HEK293 (cell line): ENCODE measurements around the gene MSI2.

ENCODE experiments used
- CTCF ChIA-PET: fragments of 350-600 bp; formaldehyde crosslinking; extraction: SDS; loops from one replicate; lab custom pipeline; 2021; ENCODE audit warnings: antibody characterized with exemption; lab: Yijun Ruan, JAX
- POLR2A ChIA-PET: fragments of 300-600 bp; formaldehyde crosslinking; extraction: SDS; loops from one replicate; lab custom pipeline; 2020; ENCODE audit warnings: antibody characterized with exemption, inconsistent platforms; lab: Yijun Ruan, JAX
- H3K27ac ChIP-seq: fragments of 200-500 bp; sonication (Bioruptor generic); 2 replicates; pipeline ENCODE4 v1.5.1; 2014; ENCODE audit warnings: low read depth, low read length, control low read depth, inconsistent platforms; ENCODE audit errors: extremely low read depth
- H3K36me3 ChIP-seq, 2 experiments: fragments of 200-500 bp in 1 of 2; sonication (Bioruptor generic) in 1 of 2; 1 replicate in 1 of 2; 2 replicates in 1 of 2; pipeline ENCODE4 v1.5.1; 2014 to 2017; ENCODE audit warnings: inconsistent platforms in 2 of 2, low read length in 2 of 2; ENCODE audit not compliant: control insufficient read depth in 2 of 2, insufficient read depth in 1 of 2
- H3K4me1 ChIP-seq: fragments of 200-500 bp; sonication (Bioruptor generic); 2 replicates; pipeline ENCODE4 v1.5.1; 2014; ENCODE audit warnings: mild to moderate bottlenecking, low read length, inconsistent platforms; ENCODE audit not compliant: control insufficient read depth, insufficient read depth
- H3K4me3 ChIP-seq: 2 replicates; pipeline ENCODE4 v1.5.1; 2011; ENCODE audit warnings: low read depth, mild to moderate bottlenecking, control low read depth, low read length, moderate library complexity
- H3K9me3 ChIP-seq: fragments of 200-500 bp; sonication (Bioruptor generic); 2 replicates; pipeline ENCODE4 v1.5.1; 2014; ENCODE audit warnings: low read depth, low read length, inconsistent platforms; ENCODE audit not compliant: control insufficient read depth, insufficient read depth
- EGR2 ChIP-seq: fragments of 450-650 bp; formaldehyde crosslinking; IDR thresholded peaks from 2 replicates; pipeline ENCODE4 v1.5.1; 2016; ENCODE audit warnings: low read depth, missing biosample characterization, missing genetic modification characterization
- KLF1 ChIP-seq: fragments of 450-650 bp; formaldehyde crosslinking; IDR thresholded peaks from 2 replicates; pipeline ENCODE4 v1.5.1; 2016; ENCODE audit warnings: missing biosample characterization, missing genetic modification characterization
- YY2 ChIP-seq: fragments of 450-650 bp; formaldehyde crosslinking; IDR thresholded peaks from 2 replicates; pipeline ENCODE4 v1.5.1; 2016; ENCODE audit warnings: missing biosample characterization, missing genetic modification characterization
- ZBTB20 ChIP-seq: fragments of 450-650 bp; formaldehyde crosslinking; IDR thresholded peaks from 2 replicates; pipeline ENCODE4 v1.5.1; 2016; ENCODE audit warnings: missing biosample characterization, missing genetic modification characterization
- ZBTB21 ChIP-seq: fragments of 450-650 bp; formaldehyde crosslinking; IDR thresholded peaks from 2 replicates; pipeline ENCODE4 v1.5.1; 2017; ENCODE audit warnings: missing biosample characterization, missing genetic modification characterization
- ZFHX2 ChIP-seq: fragments of 450-650 bp; formaldehyde crosslinking; conservative IDR thresholded peaks from 2 replicates; pipeline ENCODE4 v1.5.1; 2016; ENCODE audit warnings: missing biosample characterization, missing genetic modification characterization
- ZIC2 ChIP-seq: fragments of 450-650 bp; formaldehyde crosslinking; IDR thresholded peaks from 2 replicates; pipeline ENCODE4 v1.5.1; 2016; ENCODE audit warnings: missing biosample characterization, missing genetic modification characterization
- ZNF37A ChIP-seq: fragments of 450-650 bp; IDR thresholded peaks from 2 replicates; pipeline ENCODE4 v1.5.1; 2018; ENCODE audit warnings: missing biosample characterization, missing genetic modification characterization
- ZNF544 ChIP-seq: fragments of 450-650 bp; formaldehyde crosslinking; IDR thresholded peaks from 2 replicates; pipeline ENCODE4 v1.5.0; 2017; ENCODE audit warnings: missing biosample characterization, missing genetic modification characterization
- ZNF701 ChIP-seq: fragments of 450-650 bp; formaldehyde crosslinking; IDR thresholded peaks from 2 replicates; pipeline ENCODE4 v1.5.1; 2016; ENCODE audit warnings: missing biosample characterization, missing genetic modification characterization
- TF ChIP-seq, protein P1 (sequence below): fragments of 450-650 bp; formaldehyde crosslinking; IDR thresholded peaks from 2 replicates; pipeline ENCODE4 v1.5.1; 2016; ENCODE audit warnings: missing biosample characterization, missing genetic modification characterization
- TF ChIP-seq, protein P2 (sequence below): fragments of 450-650 bp; formaldehyde crosslinking; IDR thresholded peaks from 2 replicates; pipeline ENCODE4 v1.5.1; 2016; ENCODE audit warnings: missing biosample characterization, missing genetic modification characterization
- TF ChIP-seq, protein P3 (sequence below): fragments of 450-650 bp; formaldehyde crosslinking; IDR thresholded peaks from 2 replicates; pipeline ENCODE4 v1.5.1; 2016; ENCODE audit warnings: missing biosample characterization, missing genetic modification characterization
- TF ChIP-seq, protein P4 (sequence below): fragments of 450-650 bp; formaldehyde crosslinking; IDR thresholded peaks from 2 replicates; pipeline ENCODE4 v1.5.1; 2017; ENCODE audit warnings: missing biosample characterization, missing genetic modification characterization
- TF ChIP-seq, protein P5 (sequence below): fragments of 450-650 bp; formaldehyde crosslinking; IDR thresholded peaks from 2 replicates; pipeline ENCODE4 v1.5.1; 2017; ENCODE audit warnings: missing biosample characterization, missing genetic modification characterization

The MSI2 gene

DNA sequence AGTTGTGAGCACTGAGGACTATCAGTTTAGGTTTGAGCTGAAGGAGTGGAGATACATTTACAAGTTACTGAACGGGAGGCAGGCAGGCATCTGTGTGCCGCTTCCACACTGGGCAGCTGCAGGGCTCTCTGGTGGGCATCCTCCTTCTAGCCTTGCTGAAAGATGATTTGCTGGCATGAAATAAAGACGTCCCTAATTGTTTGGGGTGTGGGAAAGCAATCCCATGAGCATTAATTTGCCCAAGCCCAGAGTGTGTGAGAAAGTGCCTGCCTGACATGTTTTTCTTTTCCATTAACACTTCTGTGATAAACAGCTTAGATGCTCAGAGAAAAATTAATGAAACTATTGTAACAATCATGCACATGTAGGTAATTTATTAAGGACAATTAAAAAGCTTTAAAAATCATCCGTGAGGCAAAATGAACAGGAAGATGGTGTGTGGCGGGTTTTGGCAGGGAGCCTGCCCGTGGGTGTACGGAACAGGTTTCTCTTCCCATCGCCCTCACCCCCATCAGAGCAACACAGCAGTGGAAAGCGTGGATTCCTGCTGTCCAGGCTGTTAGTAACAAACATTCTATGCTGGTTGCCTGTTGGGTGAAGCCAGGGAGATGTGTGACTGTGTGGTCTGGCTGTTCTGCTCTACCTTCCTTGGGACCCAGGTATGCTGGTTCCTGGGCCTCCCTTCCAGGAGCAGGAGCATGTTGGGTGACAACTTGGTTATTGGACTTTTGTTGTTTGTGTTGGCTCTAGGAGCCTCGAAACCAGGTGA, 191.9 kb downstream of the MSI2 start:
- CTCF ChIA-PET = interaction anchor here (0.6 to 1.9 kb wide), 3 partner anchors 11 to 204 kb away, joined by 3 to 7 read pairs (median 4); no protein-coding TSS in a partner anchor
- no peak overlapping the region for H3K4me3 ChIP-seq
- H3K27ac ChIP-seq = no peak overlapping the region
- H3K36me3 ChIP-seq = peaks cover 0 to under 1% of the 10 kb centered on the region in 2 experiments; a peak in 1 of 3 replicates
- no peak for TF ChIP-seq KLF1 (tag by site-specific recombination)
- peak; percentile 56 for TF ChIP-seq ZFHX2
- TF ChIP-seq, protein P1, sequence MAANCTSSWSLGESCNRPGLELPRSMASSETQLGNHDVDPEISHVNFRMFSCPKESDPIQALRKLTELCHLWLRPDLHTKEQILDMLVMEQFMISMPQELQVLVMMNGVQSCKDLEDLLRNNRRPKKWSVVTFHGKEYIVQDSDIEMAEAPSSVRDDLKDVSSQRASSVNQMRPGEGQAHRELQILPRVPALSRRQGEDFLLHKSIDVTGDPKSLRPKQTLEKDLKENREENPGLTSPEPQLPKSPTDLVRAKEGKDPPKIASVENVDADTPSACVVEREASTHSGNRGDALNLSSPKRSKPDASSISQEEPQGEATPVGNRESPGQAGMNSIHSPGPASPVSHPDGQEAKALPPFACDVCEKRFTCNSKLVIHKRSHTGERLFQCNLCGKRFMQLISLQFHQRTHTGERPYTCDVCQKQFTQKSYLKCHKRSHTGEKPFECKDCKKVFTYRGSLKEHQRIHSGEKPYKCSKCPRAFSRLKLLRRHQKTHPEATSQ (tag by site-specific recombination) = no peak
- TF ChIP-seq YY2 (tag by site-specific recombination) = no peak
- TF ChIP-seq ZIC2 = peak; percentile 74
- TF ChIP-seq, protein P2, sequence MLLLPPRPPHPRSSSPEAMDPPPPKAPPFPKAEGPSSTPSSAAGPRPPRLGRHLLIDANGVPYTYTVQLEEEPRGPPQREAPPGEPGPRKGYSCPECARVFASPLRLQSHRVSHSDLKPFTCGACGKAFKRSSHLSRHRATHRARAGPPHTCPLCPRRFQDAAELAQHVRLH (tag by site-specific recombination) = no peak
- no peak for TF ChIP-seq ZBTB21 (tag by site-specific recombination)
- TF ChIP-seq ZNF37A (tag by site-specific recombination) = no peak
- peak; percentile 55 for TF ChIP-seq ZBTB20 (tag by site-specific recombination)
- peaks cover 8% of the 10 kb centered on the region for H3K4me1 ChIP-seq
- H3K9me3 ChIP-seq = no peaks in the 10 kb centered on the region
- POLR2A ChIA-PET = no interaction called here

DNA sequence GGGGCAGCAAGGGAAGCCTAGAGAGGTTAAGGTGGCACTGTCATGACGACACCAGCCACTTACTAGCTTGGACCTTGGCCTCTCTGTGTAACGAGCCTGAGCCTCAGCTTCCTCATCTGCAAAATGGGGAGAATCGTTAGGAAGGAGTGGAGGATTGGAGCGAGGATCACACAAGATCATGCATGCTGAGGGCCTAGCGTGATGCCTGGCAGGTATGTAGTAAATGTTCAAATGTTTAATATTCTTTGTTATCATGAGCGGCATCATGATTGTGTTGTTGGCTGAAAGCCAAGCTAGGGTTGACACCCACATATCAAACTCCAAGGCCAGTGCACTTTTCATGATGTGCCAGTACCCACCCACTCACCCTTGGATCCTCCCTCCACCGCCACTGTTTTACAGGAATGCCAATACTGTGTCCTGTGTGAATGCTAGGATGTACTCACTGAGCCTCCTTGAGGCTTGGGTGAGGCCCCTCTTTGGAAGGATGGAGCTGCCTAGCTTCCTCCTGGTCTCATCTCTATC, 192.5 kb downstream of the MSI2 start:
- ChIA-PET POLR2A (no interaction called here), CTCF (interaction anchor here (0.6 to 1.9 kb wide), 3 partner anchors 10 to 205 kb away, joined by 3 to 7 read pairs (median 4); no protein-coding TSS in a partner anchor)
- Histone ChIP-seq H3K36me3 (peaks cover 0 to 2% of the 10 kb centered on the region in 2 experiments; a peak in 1 of 3 replicates), H3K27ac (no peak overlapping the region), H3K4me1 (peaks cover 8% of the 10 kb centered on the region), H3K4me3 (no peak overlapping the region), H3K9me3 (no peaks in the 10 kb centered on the region)
- TF ChIP-seq, protein P3, sequence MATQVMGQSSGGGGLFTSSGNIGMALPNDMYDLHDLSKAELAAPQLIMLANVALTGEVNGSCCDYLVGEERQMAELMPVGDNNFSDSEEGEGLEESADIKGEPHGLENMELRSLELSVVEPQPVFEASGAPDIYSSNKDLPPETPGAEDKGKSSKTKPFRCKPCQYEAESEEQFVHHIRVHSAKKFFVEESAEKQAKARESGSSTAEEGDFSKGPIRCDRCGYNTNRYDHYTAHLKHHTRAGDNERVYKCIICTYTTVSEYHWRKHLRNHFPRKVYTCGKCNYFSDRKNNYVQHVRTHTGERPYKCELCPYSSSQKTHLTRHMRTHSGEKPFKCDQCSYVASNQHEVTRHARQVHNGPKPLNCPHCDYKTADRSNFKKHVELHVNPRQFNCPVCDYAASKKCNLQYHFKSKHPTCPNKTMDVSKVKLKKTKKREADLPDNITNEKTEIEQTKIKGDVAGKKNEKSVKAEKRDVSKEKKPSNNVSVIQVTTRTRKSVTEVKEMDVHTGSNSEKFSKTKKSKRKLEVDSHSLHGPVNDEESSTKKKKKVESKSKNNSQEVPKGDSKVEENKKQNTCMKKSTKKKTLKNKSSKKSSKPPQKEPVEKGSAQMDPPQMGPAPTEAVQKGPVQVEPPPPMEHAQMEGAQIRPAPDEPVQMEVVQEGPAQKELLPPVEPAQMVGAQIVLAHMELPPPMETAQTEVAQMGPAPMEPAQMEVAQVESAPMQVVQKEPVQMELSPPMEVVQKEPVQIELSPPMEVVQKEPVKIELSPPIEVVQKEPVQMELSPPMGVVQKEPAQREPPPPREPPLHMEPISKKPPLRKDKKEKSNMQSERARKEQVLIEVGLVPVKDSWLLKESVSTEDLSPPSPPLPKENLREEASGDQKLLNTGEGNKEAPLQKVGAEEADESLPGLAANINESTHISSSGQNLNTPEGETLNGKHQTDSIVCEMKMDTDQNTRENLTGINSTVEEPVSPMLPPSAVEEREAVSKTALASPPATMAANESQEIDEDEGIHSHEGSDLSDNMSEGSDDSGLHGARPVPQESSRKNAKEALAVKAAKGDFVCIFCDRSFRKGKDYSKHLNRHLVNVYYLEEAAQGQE (tag by site-specific recombination) = no peak
- TF ChIP-seq ZFHX2 (peak; percentile 93), EGR2 (tag by site-specific recombination) (peak; percentile 83)

DNA sequence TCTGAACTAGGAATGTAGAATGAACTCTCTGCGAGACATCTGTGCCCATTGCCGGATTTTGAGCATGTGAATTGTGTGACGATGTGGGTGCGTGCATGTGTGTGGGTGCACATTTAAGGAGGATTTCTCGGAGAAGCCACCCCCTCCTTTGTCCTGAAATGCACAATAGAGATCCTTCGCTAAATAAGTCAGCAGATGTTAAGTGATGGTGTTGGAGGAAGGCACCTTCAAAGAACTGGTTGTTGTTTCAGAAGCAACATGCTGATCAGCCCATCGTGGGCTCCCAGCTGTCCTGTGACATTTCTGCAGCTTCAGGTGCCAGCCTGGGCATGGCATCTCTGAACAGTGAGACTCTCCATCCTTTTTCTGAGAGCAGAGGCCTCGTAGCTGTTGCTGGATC, 194.9 kb downstream of the MSI2 start:
- H3K36me3 ChIP-seq = peaks cover 0 to 2% of the 10 kb centered on the region in 2 experiments; a peak in 1 of 3 replicates
- POLR2A ChIA-PET = interaction anchor here (0.6 to 0.7 kb wide), 2 partner anchors 24 to 311 kb away, joined by 5 to 8 read pairs; no protein-coding TSS in a partner anchor
- CTCF ChIA-PET = interaction anchor here (0.6 to 0.9 kb wide), 2 partner anchors 221 to 332 kb away, joined by 3 to 4 read pairs; no protein-coding TSS in a partner anchor
- no peak overlapping the region for H3K27ac ChIP-seq
- TF ChIP-seq ZNF701 = no peak
- TF ChIP-seq, protein P4, sequence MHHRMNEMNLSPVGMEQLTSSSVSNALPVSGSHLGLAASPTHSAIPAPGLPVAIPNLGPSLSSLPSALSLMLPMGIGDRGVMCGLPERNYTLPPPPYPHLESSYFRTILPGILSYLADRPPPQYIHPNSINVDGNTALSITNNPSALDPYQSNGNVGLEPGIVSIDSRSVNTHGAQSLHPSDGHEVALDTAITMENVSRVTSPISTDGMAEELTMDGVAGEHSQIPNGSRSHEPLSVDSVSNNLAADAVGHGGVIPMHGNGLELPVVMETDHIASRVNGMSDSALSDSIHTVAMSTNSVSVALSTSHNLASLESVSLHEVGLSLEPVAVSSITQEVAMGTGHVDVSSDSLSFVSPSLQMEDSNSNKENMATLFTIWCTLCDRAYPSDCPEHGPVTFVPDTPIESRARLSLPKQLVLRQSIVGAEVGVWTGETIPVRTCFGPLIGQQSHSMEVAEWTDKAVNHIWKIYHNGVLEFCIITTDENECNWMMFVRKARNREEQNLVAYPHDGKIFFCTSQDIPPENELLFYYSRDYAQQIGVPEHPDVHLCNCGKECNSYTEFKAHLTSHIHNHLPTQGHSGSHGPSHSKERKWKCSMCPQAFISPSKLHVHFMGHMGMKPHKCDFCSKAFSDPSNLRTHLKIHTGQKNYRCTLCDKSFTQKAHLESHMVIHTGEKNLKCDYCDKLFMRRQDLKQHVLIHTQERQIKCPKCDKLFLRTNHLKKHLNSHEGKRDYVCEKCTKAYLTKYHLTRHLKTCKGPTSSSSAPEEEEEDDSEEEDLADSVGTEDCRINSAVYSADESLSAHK (tag by site-specific recombination) = no peak
- no peak for TF ChIP-seq ZNF544 (tag by site-specific recombination)
- TF ChIP-seq ZIC2 = no peak
- TF ChIP-seq, protein P5, sequence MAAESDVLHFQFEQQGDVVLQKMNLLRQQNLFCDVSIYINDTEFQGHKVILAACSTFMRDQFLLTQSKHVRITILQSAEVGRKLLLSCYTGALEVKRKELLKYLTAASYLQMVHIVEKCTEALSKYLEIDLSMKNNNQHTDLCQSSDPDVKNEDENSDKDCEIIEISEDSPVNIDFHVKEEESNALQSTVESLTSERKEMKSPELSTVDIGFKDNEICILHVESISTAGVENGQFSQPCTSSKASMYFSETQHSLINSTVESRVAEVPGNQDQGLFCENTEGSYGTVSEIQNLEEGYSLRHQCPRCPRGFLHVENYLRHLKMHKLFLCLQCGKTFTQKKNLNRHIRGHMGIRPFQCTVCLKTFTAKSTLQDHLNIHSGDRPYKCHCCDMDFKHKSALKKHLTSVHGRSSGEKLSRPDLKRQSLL (tag by site-specific recombination) = no peak
- no peak overlapping the region for H3K4me3 ChIP-seq
- no peaks in the 10 kb centered on the region for H3K4me1 ChIP-seq
- no peaks in the 10 kb centered on the region for H3K9me3 ChIP-seq
